NCI-H128 (cell line): Measurements from ENCODE around the gene GRK1.
"Not testable (repeated sequence)": the region's sequence is repeated elsewhere in the genome, so short reads cannot be mapped to it uniquely, and the experiment has no call there.

Experiments used
- DNase-seq: peaks from one replicate; lab custom pipeline; 2025; ENCODE audit not compliant: unreplicated experiment; lab: John Stamatoyannopoulos, UW

GRK1 gene

DNA sequence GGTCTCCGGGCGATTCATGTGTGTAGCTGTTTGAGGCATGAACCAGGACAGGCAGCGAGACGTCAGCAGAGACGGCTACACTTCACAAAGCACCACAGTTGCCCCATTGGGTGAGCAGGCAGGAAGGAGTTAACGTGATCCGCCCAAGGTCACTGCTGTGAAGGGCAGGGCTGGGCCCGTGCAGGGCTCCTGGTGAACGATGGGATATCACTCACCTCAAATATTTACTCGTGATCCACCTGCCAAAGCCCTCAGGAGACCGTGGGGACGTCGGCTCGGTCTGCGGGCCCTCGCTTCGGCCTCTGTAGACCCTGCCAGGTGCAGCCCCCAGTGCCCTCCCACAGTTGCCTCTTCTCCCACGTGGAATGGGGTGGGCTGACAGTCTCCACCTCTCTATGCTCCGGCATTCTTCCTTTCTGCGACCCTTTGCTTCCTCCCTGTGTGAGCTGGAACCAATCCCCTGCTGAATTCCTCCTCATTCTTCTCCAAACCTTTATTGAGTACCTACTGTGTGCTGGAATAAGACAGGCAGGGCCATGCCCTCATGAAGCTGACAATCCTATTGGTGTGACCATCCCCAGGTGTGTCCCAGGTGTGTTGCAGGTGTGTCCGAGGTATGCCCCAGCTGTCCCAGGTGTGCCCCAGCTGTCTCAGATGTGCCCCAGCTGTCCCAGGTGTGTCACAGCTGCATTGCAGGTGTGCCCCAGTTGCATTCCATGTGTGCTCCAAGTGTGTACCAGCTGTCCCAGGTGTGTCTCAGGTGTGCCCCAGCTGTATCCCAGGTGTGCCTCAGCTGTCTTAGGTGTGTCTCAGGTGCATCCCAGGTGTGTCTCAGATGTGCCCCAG lies 2.0 kb upstream of the GRK1 start:
- DNase-seq = no peak

DNA sequence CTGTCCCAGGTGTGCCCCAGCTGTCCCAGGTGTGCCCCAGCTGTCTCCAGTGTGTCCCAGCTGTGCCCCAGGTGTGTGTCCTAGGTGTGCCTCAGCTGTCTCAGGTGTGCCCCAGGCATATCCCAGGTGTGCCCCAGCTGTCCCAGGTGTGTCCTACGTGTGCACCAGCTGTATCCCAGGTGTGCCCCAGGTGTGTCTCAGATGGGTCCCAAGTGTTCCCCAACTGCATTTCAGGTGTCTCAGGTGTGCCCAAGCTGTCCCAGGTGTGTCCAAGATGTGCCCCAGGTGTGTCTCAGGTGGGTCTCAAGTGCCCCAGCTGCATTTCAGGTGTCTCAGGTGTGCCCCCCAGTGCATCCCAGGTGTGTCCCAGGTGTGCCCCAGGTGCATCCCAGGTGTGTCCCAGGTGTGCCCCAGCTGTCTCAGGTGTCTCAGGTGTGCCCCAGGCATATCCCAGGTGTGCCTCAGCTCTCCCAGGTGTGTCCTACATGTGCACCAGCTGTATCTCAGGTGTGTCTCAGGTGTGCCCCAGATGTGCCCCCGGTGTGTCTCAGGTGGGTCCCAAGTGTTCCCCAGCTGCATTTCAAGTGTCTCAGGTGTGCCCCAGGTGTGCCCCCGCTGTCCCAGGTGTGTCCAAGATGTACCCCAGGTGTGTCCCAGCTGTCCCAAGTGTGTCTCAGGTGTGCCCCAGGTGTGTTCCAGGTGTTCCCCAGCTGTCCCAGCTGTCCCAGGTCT lies 1.3 kb upstream of the GRK1 start:
- no peak for DNase-seq

DNA sequence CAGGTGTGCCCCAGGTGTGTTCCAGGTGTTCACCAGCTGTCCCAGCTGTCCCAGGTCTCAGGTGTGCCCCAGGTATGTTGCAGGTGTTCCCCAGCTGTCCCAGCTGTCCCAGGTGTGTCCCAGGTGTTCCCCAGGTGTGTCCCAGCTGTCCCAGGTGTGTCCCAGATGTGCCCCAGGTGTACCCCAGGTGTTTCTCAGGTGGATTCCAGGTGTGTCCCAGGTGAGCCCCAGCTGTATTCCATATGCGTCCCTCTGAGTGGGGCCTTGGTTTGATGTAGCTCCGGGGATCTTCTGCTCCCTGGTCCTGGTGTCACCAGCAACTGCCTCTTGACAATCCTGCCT lies 719 bp upstream of the GRK1 start:
- DNase-seq = no peak

DNA sequence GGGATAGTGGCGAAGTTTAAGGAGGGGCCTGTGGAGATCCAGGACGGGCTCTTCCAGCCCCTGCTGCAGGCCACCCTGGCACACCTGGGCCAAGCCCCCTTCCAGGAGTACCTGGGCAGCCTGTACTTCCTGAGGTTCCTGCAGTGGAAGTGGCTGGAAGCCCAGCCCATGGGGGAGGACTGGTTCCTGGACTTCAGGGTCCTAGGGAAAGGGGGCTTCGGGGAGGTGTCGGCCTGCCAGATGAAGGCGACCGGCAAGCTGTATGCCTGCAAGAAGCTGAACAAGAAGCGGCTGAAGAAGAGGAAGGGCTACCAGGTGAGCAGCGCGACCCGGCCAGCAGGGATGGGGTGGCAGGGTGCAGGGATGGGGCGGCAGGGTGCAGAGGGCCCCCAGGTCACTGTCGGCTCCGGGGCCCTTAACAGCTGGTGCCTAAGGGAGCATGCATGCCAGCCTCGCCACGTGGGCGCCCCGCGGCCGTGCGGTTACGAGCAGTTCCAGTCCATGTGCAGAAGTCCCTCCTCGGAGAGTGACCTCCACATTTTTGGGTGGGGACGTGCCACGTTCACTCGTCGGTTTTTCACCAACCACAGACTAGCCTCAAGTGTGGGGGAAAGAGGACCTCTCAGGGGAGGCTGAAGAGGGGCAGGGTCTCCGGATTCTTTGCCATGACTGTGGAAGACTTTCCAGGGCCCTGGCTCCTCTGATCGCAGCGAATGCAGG lies 912 bp downstream of the GRK1 start:
- DNase-seq = no peak

DNA sequence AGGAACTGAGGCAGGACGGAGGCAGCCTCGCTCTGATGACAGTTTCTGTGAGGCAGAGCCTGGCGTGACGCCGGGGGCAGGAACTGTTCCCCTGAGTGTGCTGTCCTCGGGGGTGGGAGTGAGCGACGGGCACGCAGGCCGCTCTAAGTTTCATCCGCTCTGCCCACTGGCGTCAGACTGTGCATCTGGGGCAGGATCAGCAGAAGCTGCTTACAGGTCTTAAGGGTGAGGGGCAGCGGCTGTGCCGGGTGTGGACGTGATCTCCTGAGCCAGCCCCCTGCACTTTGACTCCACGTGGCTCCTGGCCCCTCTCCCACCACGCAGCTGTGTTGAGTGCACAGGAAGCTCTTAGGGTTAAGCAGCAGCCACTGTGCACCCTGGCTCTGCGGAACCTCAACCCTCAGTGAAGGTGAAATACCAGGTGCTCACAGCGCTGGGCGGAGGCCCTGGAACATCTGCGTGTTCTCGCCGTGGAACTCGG lies 1.5 kb downstream of the GRK1 start:
- DNase-seq = no peak

DNA sequence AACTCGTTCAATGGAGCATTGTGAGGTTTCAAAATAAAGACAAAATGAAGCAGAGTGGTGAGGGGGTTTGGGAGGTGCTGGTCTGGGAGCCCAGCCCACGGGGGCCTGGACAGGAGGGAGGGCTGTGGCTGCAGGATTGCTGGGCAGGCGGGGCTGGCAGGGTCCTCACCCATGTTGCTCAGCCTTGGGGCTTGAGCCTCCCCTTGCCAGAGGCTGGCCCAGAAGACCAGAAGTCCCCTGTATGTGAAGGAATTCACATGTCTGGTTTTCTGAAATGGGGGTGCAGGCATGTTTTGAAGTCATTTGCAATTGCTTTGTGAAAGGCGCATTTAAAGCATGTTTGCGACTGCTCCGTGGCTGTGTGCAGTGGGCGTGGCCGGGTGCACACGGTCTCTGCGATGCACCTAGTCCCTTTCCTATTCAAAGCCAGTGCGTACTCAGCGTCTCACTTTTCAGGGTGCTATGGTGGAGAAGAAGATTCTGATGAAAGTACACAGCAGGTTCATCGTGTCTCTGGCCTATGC lies 2.3 kb downstream of the GRK1 start:
- no peak for DNase-seq

DNA sequence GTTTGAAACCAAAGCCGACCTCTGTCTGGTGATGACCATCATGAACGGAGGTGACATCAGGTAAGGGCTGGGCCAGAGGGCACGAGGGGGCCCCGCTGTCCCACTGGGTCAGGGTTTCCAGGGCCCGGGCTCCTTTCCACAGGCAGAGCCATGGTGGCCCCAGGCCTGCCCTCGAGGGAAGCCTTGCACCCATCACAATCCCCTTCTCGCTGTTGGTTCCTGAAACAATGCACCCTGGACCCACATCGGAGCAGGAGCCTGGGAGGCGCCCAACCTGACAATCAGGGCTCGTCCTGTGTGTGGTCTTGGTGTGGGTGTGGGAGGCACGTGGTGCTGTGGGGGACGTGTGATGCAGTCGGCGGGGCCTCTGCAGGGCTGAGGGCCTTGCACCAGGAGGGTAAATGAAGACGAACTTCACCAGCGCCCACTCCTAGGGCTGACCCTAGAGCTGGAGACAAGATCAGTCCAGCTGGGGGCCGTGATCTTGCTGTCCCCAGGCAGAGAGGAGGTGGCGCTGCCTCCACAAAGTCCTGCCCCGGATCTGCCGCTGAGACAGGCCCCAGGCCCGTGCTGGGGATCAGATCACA lies 2.8 kb downstream of the GRK1 start:
- no peak for DNase-seq

DNA sequence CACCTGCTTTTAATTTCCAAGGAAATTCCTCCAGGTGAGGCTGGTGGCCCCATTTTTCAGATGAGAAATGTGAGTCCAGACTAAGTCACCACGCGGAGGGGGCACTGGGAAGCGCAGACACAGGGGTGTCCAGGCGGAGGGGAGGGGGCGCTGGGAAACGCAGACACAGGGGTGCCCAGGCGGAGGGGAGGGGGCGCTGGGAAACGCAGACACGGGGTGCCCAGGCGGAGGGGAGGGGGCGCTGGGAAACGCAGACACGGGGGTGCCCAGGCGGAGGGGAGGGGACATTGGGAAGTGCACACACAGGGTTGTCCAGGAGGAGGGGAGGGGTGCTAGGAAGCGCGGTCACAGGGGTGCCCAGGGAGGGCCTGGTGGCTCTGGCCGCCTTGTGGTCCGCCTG lies 3.5 kb downstream of the GRK1 start:
- DNase-seq = no peak

DNA sequence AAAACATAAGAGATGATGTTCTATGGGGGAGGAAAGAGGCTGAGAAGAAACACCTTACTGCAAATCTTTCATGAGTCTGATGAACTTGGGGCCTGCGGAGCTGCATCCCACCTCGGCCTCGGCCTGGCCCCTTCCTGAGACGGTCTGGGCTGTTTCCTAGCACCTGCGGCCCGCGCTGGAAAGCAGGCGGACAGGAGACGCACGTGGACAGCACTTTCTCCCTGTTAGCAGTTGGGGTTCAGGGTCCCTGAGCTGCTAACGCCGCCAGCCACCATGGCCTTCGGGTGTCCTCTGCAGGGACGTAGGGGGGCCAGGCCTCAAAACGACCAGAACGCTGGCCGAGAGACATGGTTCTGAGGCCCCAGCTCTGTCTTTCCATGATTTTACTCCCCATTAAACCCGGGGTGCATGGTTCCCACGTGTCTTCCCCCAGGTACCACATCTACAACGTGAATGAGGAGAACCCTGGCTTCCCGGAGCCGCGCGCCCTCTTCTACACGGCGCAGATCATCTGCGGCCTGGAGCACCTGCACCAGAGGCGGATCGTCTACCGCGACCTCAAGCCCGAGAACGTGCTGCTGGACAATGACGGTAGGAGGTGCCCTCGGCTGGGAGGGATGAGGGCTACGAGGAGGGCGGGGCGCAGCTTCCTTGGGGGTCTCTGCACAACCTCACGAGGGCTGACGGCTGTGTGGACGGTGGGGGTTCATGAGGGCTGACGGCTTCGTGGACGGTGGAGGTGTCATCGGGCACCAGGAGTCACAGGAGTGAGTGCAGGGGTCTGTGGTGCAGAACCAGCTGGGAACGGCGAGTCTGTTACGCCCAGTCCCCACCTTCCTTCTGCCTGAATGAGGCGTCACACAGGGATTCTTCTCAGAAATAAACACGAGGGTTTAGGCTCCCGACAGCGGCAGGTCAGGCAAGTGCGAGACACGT lies 4.3 kb downstream of the GRK1 start:
- no peak for DNase-seq

DNA sequence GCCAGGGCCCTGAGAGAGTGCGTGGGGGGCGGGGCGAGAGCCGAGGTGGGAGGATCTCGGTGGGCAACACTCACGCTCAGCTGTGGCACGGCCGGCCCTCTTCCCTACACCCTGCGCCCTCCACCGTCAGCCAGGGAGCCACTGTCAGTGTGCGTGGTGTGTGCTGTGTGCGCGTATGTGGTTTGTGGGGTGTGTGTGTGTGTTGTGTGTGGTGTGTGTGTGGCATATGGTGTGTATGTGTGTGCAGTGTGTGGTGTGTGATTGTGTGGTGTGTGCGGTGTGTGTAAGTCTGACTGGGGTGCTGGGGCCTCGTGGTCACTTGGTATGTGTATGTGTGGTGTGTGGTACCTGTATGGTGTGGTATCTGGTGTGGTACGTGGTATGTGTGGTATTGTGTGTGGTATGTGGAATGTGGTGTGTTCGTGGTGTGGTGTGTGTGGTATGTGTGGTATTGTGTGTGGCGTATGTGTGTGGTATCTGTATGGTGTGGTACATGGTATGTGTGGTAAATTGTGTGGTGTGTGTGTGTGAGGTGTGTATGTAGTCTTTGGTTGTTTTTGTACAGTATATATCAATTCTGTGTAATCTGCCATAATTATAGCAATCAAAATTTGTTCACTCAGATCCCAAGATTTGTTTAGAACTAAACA lies 5.1 kb downstream of the GRK1 start:
- no peak for DNase-seq

DNA sequence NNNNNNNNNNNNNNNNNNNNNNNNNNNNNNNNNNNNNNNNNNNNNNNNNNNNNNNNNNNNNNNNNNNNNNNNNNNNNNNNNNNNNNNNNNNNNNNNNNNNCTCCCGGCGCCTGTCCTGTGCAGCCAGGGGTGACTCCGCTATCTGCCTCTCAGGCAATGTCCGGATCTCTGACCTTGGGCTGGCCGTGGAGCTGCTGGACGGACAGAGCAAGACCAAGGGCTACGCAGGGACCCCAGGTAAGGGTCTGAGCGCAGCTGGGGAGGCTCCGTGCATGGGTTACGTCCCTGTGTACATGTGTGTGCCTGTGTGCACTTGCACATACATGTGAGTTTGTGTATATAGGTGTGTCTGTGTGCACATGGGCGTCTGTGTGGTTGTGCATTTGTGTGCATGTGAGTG lies 55.9 kb downstream of the GRK1 start:
- no peak for DNase-seq

DNA sequence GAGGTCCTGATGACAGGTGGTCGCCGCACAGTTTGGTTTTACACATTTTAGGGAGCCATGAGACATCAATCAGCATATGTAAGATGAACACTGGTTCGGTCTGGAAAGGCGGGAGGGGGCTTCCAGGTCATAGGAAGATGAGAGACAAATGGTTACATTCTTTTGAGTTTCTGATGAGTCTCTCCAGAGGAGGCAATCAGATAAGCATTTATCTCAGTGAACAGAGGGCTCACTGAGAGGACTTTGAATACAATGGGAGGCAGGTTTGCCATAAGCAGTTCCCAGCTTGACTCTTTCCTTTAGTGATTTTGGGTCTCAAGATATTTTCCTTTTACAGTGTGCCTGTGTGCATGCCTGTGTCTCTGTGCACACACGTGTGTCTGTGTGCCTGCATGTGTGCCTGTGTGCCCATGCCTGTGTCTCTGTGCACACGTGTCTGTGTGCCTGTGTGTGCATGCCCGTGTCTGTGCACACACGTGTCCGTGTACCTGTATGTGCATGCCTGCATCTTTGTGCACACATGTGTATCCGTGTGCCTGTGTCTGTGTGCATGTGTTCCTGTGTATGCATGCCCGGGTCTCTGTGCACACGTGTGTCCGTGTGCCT lies 56.5 kb downstream of the GRK1 start:
- DNase-seq = no peak

DNA sequence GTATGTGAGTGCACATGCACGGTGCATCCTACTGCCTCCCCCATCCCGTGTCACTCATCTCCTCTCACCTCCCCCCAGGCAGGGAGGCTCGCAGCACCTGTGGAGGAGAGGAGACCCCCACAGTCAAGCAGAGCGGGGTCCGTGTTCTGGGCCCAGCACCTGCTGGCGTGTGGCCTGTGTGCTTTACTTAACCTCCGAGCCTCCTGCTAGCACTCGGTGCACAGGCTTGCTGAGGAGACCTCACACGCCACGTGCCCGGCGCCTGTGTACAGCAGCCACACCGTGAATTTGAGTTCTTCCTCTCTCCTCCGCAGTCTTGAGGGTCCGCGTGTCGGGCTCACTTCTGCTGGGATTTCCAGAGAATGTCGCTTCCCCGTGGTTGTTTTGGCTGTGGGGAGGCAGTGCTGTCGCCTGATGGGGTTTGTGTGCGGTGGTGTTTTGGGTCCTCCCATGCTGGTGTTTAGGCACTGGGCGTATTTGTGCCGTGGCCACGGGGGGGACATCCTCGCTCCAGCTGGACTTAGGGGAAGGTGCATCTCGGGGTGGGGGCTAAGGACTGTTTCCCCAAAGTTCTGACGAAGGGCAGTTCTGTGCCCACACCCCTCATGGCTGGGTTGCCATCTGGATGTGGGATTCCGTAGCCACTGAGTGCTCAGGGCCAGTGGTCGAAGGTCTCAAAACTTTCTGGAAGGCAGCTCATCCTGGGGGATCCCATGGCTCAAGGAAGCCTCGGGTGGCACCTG lies 57.2 kb downstream of the GRK1 start:
- DNase-seq = no peak

DNA sequence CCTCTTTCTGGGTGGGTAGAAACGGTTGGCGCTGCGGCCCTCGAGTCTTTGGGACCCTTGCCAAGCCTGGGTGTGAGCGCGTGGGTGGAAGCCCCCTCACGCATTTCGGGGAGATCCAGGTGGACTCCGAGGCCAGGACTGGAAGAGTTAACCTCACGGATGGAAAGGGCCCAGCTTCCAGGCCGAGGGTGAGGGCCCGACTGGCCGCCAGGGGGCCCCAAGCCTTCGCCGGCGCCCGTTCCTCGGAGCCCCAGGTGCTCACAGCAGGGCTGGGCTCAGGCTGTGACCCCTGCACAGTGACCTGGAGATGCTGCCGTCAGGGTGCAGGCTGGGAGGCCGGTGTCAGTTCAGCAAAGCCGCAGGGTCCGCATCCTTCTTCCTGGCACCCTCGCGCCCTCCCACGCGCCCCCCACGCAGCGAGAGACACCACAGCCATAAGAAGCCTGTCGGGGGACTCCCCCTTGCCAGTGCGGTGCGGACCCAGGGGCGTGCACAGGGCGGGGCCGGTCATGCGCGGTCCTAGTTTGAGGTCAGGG lies 57.8 kb downstream of the GRK1 start:
- DNase-seq = no peak

DNA sequence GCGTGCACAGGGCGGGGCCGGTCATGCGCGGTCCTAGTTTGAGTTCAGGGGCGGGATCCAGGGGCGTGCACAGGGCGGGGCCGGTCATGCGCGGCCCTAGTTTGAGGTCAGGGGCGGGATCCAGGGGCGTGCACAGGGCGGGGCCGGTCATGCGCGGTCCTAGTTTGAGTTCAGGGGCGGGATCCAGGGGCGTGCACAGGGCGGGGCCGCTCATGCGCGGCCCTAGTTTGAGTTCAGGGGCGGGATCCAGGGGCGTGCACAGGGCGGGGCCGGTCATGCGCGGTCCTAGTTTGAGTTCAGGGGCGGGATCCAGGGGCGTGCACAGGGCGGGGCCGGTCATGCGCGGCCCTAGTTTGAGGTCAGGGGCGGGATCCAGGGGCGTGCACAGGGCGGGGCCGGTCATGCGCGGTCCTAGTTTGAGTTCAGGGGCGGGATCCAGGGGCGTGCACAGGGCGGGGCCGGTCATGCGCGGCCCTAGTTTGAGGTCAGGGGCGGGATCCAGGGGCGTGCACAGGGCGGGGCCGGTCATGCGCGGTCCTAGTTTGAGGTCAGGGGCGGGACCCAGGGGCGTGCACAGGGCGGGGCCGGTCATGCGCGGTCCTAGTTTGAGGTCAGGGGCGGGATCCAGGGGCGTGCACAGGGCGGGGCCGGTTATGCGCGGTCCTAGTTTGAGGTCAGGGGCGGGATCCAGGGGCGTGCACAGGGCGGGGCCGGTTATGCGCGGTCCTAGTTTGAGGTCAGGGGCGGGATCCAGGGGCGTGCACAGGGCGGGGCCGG lies 58.5 kb downstream of the GRK1 start:
- DNase-seq = not testable (repeated sequence)

DNA sequence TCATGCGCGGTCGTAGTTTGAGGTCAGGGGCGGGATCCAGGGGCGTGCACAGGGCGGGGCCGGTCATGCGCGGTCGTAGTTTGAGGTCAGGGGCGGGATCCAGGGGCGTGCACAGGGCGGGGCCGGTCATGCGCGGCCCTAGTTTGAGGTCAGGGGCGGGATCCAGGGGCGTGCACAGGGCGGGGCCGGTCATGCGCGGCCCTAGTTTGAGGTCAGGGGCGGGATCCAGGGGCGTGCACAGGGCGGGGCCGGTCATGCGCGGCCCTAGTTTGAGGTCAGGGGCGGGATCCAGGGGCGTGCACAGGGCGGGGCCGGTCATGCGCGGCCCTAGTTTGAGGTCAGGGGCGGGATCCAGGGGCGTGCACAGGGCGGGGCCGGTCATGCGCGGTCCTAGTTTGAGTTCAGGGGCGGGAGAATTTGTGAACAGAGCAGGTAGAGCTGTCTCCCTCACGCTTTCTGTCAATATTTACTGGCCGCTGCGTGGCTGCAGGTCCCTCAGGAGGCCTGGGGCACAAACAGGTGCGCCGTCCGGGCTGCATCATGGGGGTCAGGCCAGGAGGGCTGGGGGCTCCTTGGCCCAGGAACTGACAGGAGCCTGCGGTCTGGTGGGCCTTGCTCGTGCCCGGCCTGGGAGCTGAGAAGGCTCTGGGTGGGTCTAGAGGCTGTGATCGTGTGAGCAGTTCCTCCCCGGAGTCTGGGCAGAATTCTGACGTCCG lies 59.2 kb downstream of the GRK1 start:
- not testable (repeated sequence) for DNase-seq

DNA sequence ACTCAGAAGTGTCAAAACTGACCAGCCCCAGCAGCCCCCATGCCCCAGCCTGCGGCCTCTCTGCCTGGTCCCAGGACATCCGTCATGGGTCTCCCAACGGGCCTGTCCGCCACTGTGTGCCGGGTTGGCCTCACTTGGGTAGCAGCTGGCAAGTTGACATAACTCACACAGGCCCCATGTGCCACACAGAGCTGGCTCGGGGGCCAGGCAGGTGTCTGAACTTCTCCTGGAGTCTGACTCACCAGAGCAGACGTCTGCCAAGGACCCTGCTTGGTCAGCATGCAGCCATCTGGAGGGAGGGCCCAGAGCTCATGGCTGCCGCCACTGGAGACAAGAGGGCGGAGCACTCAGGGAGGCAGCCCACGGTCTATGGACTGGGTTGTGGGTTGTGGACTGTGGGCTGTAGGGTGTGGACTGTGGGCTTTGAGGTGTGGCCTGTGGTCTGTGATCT lies 60.0 kb downstream of the GRK1 start:
- no peak for DNase-seq
